Liver (tissue), 9 donors: Measurements from ENCODE around the gene ZFP1. TPM values are rescaled to one million over a fixed set of nuclear protein-coding genes. Genes with fewer than 3 reads are reported as not detected.

Source experiments
- DNase-seq: peaks from one replicate; pipeline ENCODE4 v3.0.0-alpha.2; 2017; ENCODE audit warnings: low spot score
- H3K27ac ChIP-seq, 2 donors: one replicate each; pipeline ENCODE4 v1.7.0; 2013; ENCODE audit warnings: inconsistent platforms in 2 of 2, low read length in 2 of 2, control low read depth in 1 of 2, low read depth in 1 of 2, mild to moderate bottlenecking in 1 of 2
- H3K27me3 ChIP-seq, 4 donors: one replicate each; pipeline versions ENCODE4 v1.6.1 to v1.7.0; 2013; ENCODE audit warnings: low read length in 3 of 4, inconsistent platforms in 1 of 4, mild to moderate bottlenecking in 1 of 4, moderate library complexity in 1 of 4; ENCODE audit not compliant: control insufficient read depth in 4 of 4, insufficient read depth in 4 of 4
- H3K36me3 ChIP-seq, 4 donors: one replicate each; pipeline versions ENCODE4 v1.6.1 to v1.7.0; 2013; ENCODE audit warnings: low read length in 3 of 4, mild to moderate bottlenecking in 3 of 4, low read depth in 1 of 4, moderate library complexity in 1 of 4; ENCODE audit not compliant: control insufficient read depth in 4 of 4, insufficient read depth in 3 of 4
- H3K4me1 ChIP-seq, 4 donors: one replicate each; pipeline versions ENCODE4 v1.6.1 to v1.7.0; 2013; ENCODE audit warnings: low read length in 3 of 4, mild to moderate bottlenecking in 3 of 4, moderate library complexity in 1 of 4; ENCODE audit not compliant: control insufficient read depth in 4 of 4, insufficient read depth in 4 of 4
- H3K4me3 ChIP-seq, 3 donors: one replicate each; pipeline versions ENCODE4 v1.6.1 to v1.7.0; 2013; ENCODE audit warnings: low read length in 3 of 3, control low read depth in 1 of 3, low read depth in 1 of 3, mild to moderate bottlenecking in 1 of 3
- H3K9ac ChIP-seq, 2 donors: one replicate each; pipeline ENCODE4 v1.7.0; 2013; ENCODE audit warnings: low read length in 2 of 2, mild to moderate bottlenecking in 2 of 2, moderate library complexity in 2 of 2, control low read depth in 1 of 2, low read depth in 1 of 2
- H3K9me3 ChIP-seq, 4 donors: one replicate each; pipeline versions ENCODE4 v1.6.1 to v1.7.0; 2013; ENCODE audit warnings: low read length in 3 of 4; ENCODE audit not compliant: control insufficient read depth in 4 of 4
- ATF3 ChIP-seq: IDR thresholded peaks from 2 replicates; pipeline ENCODE4 v1.6.1; 2016; ENCODE audit warnings: antibody characterized with exemption
- CTCF ChIP-seq: fragments of 150-350 bp; IDR thresholded peaks from 2 replicates; pipeline ENCODE4 v1.5.1; 2017; ENCODE audit warnings: improper control_type of control experiment, low read depth, low read length; ENCODE audit not compliant: missing input control
- EGR1 ChIP-seq, 2 donors: IDR thresholded peaks; 2 replicates each; pipeline ENCODE4 v1.6.1; 2016 to 2018; ENCODE audit warnings: antibody characterized with exemption in 2 of 2, low read depth in 2 of 2
- FOXA2 ChIP-seq: IDR thresholded peaks from 2 replicates; pipeline ENCODE4 v1.6.1; 2016; ENCODE audit warnings: antibody characterized with exemption
- GABPA ChIP-seq, 2 donors: IDR thresholded peaks in 1 of 2; conservative IDR thresholded peaks in 1 of 2; 2 replicates each; pipeline ENCODE4 v1.6.1; 2016; ENCODE audit warnings: antibody characterized with exemption in 2 of 2, mild to moderate bottlenecking in 1 of 2, moderate library complexity in 1 of 2
- HNF4A ChIP-seq, 2 donors: conservative IDR thresholded peaks; 2 replicates each; pipeline ENCODE4 v1.6.1; 2016; ENCODE audit warnings: antibody characterized with exemption in 2 of 2, mild to moderate bottlenecking in 2 of 2
- HNF4G ChIP-seq: IDR thresholded peaks from 2 replicates; pipeline ENCODE4 v1.6.1; 2016; ENCODE audit warnings: antibody characterized with exemption
- JUND ChIP-seq, 2 donors: IDR thresholded peaks; 2 replicates each; pipeline ENCODE4 v1.6.1; 2016; ENCODE audit warnings: antibody characterized with exemption in 2 of 2
- MAX ChIP-seq: IDR thresholded peaks from 2 replicates; pipeline ENCODE4 v1.6.1; 2016; ENCODE audit warnings: antibody characterized with exemption
- NR2F2 ChIP-seq: IDR thresholded peaks from 2 replicates; pipeline ENCODE4 v1.6.1; 2016; ENCODE audit warnings: antibody characterized with exemption
- RAD21 ChIP-seq, 2 donors: IDR thresholded peaks; 2 replicates each; pipeline ENCODE4 v1.6.1; 2016; ENCODE audit warnings: antibody characterized with exemption in 2 of 2, mild to moderate bottlenecking in 2 of 2
- REST ChIP-seq: IDR thresholded peaks from 2 replicates; pipeline ENCODE4 v1.6.1; 2016; ENCODE audit warnings: antibody characterized with exemption, mild to moderate bottlenecking
- RXRA ChIP-seq, 2 donors: IDR thresholded peaks; 2 replicates each; pipeline ENCODE4 v1.6.1; 2017 to 2018; ENCODE audit warnings: antibody characterized with exemption in 2 of 2, mild to moderate bottlenecking in 1 of 2
- SP1 ChIP-seq: IDR thresholded peaks from 2 replicates; pipeline ENCODE4 v1.6.1; 2018; ENCODE audit warnings: antibody characterized with exemption, mild to moderate bottlenecking
- TAF1 ChIP-seq: conservative IDR thresholded peaks from 2 replicates; pipeline ENCODE4 v1.6.1; 2016; ENCODE audit warnings: antibody characterized with exemption, mild to moderate bottlenecking
- YY1 ChIP-seq: IDR thresholded peaks from 2 replicates; pipeline ENCODE4 v1.6.1; 2016; ENCODE audit warnings: antibody characterized with exemption, mild to moderate bottlenecking
- ZBTB33 ChIP-seq: IDR thresholded peaks from 2 replicates; pipeline ENCODE4 v1.6.1; 2016; ENCODE audit warnings: antibody characterized with exemption
- WGBS: extraction: QIAGEN DNeasy Blood & Tissue Kit; methylation state at CpG from one replicate; pipeline ENCODE4 v1.1.7; 2013; 5-methylcytosine and 5-hydroxymethylcytosine counted together
- polyA plus RNA-seq, 2 donors: library from polyadenylated mRNA; stranded (reverse) in 1 of 2; unstranded in 1 of 2; fragments of 200-250 nt in 1 of 2; fragments of >200 nt in 1 of 2; fragmentation: Nextera tagmentation in 1 of 2; extraction: Ambion mirVana in 1 of 2; gene quantifications; one replicate each; pipeline versions ENCODE4 v1.2.1 to v1.2.3, GENCODE V29; 2013 to 2015
- total RNA-seq, 2 donors: library from RNA; depleted of rRNA; stranded (reverse); fragments of >200 nt; gene quantifications; one replicate each; pipeline ENCODE4 v1.2.3, GENCODE V29; 2014
- donor health status: healthy.
- donor health status: healthy.
- donor health status: healthy.
- donor health status: healthy.
- donor health status: healthy.

ZFP1 gene
- total and polyA plus RNA-seq, 4 donors = 3.8 to 8.5 (median 6.0) TPM

GRCh38 chr16:75110637-75111513, 37.4 kb upstream of the ZFP1 start:
- Histone ChIP-seq H3K36me3 (peaks cover 0 to 9% (median 2%) of the 10 kb centered on the region in 4 donors), H3K9me3 (no peaks in the 10 kb centered on the region), H3K4me3 (no peak overlapping the region), H3K27ac (peak overlapping the region; percentile 82), H3K4me1 (peaks cover 21 to 53% (median 41%) of the 10 kb centered on the region in 4 donors), H3K9ac (no peak overlapping the region), H3K27me3 (no peaks in the 10 kb centered on the region)
- WGBS = 16% methylated on average over 28 of the region's 28 CpGs
- peak; percentile 89 for DNase-seq
- TF ChIP-seq EGR1 (IDR thresholded peaks at IDR 0.05; ENCODE audit: low read depth in 2 of 2) (peak in 1 of 2 donors; percentile 24), TAF1 (no peak), GABPA (IDR thresholded peaks at IDR 0.05 in 1 of 2, conservative IDR thresholded peaks at IDR 0.05 in 1 of 2) (no peak), YY1 (no peak), NR2F2 (no peak), JUND (IDR thresholded peaks at IDR 0.05) (peak in 1 of 2 donors; percentile 11), REST (no peak), HNF4G (no peak), RXRA (IDR thresholded peaks at IDR 0.05) (peak; percentile 23 to 49), SP1 (no peak), MAX (peak; percentile 59), HNF4A (conservative IDR thresholded peaks at IDR 0.05) (no peak), ATF3 (peak; percentile 35), RAD21 (IDR thresholded peaks at IDR 0.05) (peak; percentile 97 to 98), CTCF (peak; percentile 93)

- peaks cover 0 to 9% (median 2%) of the 10 kb centered on the region in 4 donors for H3K36me3 ChIP-seq
- no peak overlapping the region for H3K9ac ChIP-seq
- TF ChIP-seq ZBTB33 (no peak), RAD21 (IDR thresholded peaks at IDR 0.05) (no peak), MAX (no peak), EGR1 (IDR thresholded peaks at IDR 0.05; ENCODE audit: low read depth in 2 of 2) (no peak), RXRA (IDR thresholded peaks at IDR 0.05) (peak in 1 of 2 donors; percentile 3), FOXA2 (no peak), CTCF (no peak), NR2F2 (no peak)
- no peak for DNase-seq
- H3K4me3 ChIP-seq = no peak overlapping the region
- H3K27me3 ChIP-seq = no peaks in the 10 kb centered on the region
- WGBS = 48% methylated on average over 7 of the region's 7 CpGs
- peak overlapping the region in 1 of 2 donors; percentile 82 for H3K27ac ChIP-seq
- peaks cover 21 to 51% (median 41%) of the 10 kb centered on the region in 4 donors for H3K4me1 ChIP-seq
- no peaks in the 10 kb centered on the region for H3K9me3 ChIP-seq
Observed at GRCh38 chr16:75111514-75111940, 36.8 kb upstream of the ZFP1 start.
